Measurements from ENCODE around the gene SMAD9.

The SMAD9 gene

DNA sequence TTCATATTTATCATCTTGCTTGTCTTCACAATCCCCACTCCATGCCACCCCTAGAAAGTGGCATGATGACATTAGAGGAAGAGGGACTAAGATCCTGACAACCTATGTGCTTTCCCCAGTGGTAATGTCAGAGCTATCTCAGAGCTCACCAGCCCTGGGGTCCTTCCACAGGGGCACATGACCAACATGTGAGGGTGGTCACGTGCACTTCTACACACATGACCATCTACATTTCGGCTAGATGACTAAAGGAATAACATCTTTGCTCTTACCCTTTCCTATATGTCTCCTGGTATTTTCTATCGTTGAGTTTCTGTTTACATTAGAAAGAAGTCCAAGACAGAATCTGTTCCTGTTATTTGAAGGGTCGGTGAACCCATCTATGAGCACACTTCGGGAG is 54.8 kb downstream of the SMAD9 start:
- no peak for DNase-seq (ENCODE audit: low spot score)

DNA sequence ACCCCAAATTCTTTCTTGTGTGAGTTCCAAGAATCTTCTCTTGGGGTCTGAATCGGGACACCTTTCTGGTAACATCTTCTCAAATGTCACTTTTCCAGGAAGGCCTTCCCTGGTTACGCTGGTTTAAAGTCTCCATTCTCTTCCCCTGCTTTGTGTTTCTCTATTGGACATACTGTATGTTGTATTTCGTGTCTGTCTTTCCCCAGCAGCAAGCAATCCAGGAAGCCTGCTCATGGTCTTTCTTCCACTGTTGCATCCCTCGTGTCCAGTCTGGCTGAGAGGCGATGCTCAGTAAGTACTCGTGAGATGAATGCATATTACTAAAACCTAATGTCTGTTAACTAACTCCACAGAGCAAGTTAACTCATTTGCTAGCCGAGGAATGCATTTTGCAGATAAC is 57.3 kb downstream of the SMAD9 start:
- no peak for DNase-seq (ENCODE audit: low spot score)

DNA sequence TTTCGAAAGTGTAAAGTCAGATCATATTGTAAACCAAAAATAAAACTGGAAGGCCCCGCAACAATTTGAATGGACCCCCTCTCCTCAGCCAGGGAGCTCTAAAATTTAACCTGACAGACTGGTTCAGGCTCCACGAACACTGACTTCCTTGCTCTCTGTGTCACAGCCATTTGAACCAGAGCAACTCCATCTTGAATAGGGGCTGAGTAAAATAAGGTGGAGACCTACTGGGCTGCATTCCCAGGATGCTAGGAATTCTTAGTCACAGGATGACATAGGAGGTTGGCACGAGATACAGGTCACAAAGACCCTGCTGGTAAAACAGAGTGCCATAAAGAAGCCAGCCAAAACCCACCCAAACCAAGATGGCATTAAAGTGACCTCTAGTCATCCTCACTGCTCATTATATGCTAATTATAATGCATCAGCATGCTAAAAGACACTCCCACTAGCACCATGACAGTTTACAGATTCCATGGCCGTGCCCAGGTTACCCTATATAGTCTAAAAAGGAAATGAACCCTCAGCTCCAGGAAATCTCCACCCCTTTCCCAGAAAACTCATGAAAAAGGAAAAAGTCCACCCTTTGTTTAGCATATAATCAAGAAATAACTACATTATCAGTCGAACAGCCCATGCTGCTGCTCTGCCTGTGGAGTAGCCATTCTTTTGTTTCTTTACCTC is 57.9 kb downstream of the SMAD9 start:
- no peak for DNase-seq (ENCODE audit: low spot score)

DNA sequence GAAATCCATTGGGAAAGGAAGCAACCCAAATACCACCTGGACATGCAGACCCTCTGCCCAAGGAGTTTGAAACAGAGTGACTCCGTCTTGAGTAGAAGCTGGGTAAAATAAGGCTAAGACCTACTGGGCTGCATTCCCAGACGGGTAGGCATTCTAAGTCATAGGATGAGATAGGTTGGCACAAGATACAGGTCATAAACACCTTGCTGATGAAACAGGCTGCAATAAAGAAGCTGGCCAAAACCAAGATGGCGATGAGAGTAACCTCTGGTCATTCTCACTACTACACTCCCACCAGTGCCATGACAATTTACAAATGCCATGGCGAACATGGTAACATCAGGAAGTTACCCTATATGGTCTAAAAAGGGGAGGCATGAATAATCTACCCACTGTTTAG is 60.8 kb downstream of the SMAD9 start:
- peak; percentile 15 for DNase-seq (ENCODE audit: low spot score)

DNA sequence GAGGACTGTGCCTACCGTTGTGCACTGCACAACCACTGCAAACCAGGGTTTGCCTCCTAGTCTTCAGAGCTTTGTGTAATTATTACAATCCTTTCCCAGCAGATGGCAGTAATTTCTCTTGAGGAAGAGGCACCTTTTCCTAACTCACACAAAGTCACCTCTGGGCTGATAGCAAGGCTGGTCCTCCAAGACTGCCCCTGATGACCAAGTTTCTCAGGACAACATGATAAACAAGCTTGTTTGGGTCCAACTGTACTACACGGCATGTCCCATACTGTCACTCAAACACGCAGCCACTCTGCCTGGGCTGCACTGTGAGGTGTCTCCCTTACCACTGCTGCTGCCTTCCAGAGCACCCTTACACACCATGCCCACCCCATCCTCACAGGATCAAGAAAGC is 61.7 kb downstream of the SMAD9 start:
- peak; percentile 48 for DNase-seq (ENCODE audit: low spot score)

DNA sequence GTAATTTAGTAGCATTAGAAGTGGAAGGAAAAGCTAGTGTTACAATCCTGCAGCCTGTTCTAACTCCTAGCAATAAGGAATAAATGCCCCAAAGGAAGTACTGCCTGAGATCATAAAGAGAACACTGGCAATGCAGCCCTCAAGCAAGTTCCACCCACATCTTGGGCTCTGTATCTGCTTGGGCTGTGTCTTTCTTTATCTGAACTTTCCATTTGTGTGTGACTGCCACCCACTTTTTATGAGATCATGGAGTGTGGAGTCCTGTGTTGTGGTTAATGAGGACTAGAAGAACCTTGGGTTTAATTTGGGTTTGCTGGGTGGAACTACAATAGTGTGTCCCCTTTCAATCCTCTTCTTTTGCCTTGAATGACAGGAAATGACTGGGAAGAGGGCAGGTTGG is 62.8 kb downstream of the SMAD9 start:
- no peak for DNase-seq (ENCODE audit: low spot score)

DNA sequence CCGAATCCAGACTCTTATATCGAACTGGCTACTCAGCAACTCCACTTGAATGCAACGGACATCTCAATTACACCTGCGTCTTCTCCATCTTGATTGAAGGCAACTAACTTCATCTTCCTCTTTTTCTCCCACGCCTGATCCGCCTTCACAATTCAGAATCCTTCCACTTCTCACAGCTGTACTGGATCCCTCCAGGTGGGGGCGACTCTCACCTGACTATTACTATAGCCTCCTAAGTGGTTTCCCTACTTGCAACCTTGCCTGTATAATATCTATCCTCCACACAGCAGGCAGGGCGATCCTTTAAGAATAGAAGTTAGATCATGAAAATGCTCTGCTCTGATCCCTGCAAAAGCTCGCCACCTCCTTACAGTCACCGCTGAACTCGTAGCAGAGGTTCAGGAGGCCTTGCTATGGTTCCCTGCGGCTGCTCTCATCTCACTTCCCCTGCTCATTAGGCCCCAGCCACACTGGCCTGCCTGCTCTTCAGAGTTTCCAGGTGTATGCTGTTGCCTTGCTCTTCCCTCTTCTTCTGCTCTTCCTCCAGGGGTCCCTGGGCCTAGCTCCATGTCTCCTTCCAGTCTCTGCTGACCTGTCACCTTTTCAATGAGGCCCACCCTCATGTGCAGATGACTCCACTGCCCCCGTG is 69.1 kb downstream of the SMAD9 start:
- DNase-seq (ENCODE audit: low spot score), result no peak

DNA sequence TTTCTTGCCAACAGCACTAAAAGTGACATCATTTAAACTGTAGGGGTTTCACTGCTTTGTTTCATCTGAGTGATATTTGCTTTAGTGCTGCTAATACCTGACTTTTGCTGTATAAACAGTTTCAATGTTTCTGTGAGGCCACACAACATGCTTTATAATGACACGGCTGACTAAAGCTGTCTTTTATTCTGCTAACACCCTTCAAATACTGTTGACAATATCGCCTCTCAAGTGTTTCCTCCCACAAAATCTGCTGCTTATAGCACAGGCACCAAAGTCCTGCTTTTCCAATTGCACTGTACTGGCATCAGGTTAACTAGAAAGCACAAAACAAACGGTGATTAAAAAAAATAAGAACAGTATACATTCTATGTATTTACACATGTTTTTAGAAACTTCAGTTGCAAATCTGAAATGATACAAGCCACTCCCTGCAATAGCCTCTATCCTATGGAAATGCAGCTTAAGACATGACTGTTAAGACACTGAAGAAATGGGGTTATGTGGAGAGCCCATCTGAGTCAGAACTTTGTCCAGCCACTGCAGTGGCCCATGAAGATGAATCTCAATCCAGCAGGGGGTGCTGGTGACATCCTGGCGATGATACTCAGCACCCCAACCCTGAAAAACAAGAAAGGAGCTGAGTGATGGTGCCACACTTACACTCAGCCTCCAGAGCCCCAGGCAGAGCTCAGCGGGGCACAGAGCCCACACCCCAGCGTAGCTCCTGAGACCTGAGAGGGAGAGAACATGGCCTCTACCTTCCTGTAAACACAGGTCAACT is 71.6 kb downstream of the SMAD9 start:
- DNase-seq (ENCODE audit: low spot score), result no peak

DNA sequence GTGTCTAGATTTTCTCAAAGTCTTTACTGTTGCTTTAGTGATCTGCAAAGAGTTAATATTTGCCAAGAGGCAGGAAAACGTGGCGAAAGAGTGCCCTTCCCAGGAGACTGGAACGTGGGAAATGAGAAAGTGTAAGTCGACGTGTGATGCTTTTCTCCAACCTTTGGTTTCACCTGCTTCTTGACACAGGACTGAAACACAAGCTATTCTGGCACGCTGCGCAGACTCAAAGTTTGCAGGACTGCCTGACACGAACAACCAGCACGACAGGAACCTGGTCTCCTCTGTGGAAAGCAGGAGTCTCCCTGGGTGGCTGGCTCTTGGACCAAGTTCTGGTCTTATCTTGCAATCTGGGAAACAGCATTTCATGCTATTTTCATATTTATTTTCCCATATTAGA is 72.4 kb downstream of the SMAD9 start:
- DNase-seq (ENCODE audit: low spot score), result no peak

DNA sequence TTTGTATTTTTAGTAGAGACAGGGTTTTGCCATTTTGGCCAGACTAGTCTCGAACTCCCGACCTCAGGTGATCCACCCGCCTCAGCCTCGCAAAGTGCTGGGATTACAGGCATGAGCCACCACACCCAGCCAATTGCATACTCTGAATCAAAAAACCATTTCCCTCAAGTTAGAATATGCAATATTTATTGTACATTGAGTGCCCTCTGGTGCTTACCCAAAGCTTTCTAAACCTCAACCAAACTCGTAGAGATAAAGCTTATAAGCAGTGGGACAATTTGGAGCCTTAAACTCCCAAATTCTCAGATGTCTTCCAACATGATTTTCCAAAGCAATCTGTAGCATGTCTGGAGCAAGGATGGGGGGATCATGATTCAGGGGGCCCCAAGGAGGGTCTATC is 78.6 kb downstream of the SMAD9 start:
- no peak for DNase-seq (ENCODE audit: low spot score)

DNA sequence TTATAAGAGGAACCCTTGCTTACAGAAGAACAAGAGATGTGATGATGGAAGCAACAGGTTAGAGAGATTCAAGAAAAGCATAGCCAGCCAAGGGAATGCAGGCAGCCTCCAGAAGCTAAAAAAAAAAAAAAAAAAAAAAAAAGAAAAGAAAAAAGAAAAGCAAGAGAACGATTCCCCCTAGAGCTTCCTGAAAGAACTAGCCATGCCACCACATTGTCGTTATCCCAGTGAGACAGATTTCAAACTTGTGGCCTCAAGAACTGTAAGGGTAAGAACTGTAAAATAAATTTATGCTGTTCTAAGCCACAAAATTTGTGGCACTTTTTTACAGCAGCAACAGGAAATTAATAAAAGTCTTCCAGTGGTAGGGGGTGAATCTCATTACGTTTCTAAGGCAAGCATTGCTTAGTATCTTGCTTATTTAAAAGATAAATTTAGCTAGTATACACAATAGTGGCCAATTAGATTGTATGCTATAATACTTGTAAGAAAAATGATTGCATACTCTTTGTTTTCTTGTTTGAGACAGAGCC is 79.3 kb downstream of the SMAD9 start:
- no peak for DNase-seq (ENCODE audit: low spot score)

DNA sequence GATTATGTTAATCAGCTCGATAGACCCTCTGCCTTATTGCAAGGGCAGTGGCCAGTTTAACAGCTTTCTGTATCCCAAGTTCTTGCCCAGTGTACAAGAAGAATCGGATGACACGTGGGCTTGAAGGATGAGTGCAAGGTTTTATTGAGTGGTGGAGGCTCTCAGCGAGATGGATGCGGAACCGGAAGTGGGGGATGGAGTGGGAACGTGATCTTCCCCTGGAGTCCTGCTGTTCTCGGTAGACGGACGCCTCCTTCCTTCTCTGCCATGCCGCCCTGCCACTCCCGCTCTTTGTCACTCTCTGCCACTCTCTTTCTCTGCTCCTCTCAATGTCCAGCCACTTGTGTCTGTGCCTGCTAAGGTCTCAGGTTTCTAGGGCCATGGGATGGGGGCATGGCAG is 80.1 kb downstream of the SMAD9 start:
- DNase-seq (ENCODE audit: low spot score), result no peak

DNA sequence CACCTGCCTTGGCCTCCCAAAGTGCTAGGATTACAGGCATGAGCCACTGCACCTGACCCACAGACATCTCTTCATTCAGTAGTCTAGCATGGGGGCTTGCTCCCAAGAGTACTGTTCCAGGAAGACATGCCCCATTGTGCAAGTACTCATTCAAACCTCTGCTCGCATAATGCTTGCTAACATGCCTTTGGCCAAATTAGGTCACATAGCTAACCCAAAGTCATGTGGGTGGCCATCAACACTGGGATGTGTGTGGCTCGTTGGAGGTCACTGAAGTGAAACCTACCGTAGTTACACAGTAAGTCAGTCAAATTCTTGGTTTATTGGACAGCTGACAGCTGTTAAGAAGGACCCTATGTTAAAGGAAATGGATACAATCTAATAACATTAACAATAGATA is 80.8 kb downstream of the SMAD9 start:
- DNase-seq (ENCODE audit: low spot score), result no peak

DNA sequence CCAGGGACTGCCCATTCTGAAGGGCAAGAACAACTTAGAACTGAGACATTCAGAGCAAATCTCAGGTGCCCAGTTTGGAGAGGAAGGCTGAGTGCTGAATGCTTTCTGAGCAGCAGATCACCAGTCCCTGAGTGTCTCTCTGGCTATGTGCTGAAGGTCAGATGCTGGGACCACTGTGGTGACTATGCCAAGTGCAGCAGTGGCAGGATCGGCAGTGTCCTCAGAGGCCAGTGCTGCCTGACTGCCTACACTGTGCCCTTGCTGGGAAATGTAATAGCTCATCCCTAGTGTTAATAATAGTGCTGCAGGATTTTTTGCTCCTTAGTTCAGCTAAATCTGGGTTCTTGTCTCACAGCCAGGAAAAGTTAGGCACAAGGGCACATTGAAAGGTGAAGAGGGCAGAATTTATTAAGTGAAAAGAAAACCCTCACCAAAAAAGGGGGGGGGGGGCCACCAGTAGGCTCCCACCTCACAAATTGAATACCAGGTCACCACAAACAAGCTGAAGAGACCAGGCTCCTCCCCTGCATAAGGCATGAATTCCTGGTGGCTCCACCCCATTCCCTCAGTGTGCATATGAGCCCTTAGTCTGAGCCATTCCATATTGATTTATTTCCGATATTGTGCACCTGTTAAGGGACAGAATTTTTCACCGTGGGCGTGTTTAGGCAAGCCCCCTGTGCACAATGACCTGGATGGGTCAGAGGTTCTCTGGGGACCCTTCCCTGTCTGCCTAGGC is 82.5 kb downstream of the SMAD9 start:
- DNase-seq (ENCODE audit: low spot score), result no peak

DNA sequence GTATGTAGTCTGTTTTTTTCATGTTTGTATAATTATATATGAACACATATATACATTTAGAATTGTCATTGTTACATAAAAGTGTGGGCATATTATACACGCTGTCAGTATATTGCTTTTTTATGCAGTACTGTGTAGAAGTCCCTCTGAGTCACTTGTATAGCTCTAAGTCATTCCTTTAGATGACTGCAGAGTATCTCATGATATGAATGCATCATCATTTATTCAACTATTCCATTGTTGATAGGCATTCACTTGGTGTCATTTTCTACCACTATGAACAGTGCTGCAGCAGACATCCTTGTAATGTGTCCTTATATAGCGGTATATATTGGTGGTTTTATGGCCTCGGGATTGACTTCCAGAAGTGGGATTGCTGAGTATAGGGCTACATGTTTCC is 85.7 kb downstream of the SMAD9 start:
- no peak for DNase-seq (ENCODE audit: low spot score)

DNA sequence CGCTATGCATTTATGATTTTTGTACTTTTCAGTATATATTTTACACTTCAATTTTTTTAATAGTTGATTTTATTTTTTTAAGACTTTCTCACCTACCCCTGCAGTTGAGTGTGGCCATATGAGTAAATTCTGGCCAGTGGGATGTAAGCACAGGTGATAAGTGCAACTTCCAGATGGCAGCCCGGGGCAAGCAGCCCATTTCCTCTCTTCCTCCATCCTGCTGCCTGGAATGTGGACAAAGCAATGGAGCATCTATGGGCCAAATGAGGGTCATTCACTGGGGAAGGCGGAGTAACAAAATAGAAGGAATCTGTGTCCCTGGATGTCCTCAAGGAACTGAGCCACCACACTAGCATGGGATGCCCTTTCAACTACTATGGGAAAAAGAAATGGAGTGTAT is 88.7 kb downstream of the SMAD9 start:
- DNase-seq (ENCODE audit: low spot score), result no peak

DNA sequence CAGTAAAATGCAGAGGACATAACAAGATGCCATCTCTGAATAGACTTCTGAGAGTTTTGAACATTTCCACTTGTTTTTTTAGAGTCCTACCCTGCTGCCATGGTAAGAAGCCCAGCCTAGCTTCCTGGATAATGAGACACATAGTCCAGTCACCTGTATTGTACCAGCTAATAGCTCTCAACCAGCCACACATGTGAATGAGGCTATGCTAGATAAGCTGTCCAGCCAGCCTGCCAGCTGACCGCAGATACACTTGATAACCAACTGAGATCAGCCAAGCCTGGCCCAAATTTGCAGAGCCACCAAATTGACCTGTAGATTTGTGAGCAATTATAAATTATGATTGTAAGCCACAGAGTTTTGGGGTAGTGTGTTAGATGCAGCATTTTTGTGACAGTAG is 90.3 kb downstream of the SMAD9 start:
- DNase-seq (ENCODE audit: low spot score), result no peak

DNA sequence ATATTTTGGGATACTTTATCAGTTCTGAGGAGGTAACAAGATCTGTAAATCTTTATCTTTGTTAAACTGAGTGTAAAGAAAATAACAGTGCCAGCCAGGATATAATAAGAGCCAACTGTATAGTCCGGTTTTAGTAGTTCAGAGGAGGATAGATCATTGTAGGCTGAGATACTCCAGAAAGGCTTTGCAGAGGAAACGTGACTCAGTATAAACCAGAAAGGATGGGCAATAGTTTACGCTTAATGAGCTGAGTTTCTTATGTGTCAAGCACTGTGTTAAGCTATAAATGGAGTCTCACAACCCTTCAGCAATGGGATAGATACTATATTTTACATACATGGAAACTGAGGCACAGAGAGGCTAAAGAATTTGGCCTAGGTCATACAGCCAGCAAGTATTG is 97.3 kb downstream of the SMAD9 start:
- DNase-seq (ENCODE audit: low spot score), result no peak

DNA sequence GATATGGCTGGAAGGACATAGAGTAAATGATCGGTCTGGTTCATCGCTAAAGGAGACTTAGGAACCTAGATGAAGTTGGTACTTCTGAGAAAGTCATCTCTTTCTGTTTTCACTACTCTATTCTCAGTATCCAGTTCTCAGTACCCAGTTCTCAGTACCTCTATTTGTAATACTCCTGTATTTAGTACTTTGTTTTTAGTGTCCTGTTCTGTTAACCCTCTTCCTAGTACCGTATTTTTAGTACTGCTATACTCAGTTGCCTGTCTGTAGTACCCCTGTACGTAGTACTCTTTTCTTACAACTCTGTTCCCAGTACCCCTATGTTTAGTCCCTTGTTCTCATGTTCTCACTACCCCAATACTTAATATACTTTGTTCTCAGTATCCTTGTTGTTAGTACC is 99.8 kb downstream of the SMAD9 start:
- no peak for DNase-seq (ENCODE audit: low spot score)

DNA sequence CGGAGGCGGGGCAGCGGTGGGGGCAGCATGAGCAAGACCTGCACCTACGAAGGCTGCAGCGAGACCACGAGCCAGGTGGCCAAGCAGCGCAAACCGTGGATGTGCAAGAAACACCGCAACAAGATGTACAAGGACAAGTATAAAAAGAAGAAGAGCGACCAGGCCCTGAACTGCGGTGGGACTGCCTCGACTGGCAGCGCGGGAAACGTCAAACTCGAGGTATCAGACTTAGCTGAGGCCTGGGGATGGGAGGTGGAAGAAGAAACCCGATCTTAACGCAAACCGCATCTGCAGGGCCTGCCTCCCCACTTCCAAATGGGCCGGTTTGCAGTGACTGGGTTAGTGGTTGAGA is 100.3 kb downstream of the SMAD9 start:
- DNase-seq (ENCODE audit: low spot score), result no peak

DNA sequence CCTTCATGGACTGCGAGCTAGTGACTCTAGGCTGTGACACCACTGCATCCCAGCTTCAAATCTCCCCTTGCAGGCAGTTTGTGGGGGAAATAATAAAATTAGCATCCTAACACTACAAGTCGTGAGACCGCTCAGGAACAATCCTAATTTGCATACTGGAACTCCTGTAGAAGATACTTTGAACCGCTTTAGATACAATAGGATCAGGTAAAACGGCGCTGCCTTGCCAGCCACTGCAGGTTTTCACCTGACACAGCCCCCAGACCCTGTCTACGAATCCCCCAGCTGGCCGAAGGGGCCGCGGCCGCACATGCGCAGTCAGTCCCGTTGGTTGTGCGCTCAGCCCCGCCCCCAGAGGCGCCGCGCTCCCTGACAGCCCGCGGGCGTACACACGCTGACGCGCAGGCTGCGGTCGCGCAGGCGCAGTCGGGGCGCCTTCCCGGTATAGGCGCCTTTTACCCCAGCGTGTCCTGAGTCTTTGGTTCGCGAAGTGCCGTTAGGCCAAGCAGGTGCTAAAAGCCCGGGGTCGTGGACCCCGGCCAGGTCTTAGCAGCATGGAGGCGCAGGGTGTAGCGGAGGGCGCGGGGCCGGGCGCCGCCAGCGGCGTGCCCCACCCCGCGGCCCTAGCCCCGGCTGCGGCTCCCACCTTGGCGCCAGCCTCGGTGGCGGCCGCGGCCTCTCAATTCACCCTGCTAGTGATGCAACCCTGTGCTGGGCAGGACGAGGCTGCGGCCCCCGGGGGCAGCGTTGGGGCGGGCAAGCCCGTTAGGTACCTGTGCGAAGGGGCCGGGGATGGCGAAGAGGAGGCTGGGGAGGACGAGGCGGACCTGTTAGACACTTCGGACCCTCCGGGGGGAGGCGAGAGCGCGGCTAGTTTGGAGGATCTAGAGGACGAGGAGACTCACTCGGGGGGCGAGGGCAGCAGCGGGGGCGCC is 101.0 kb downstream of the SMAD9 start, which contains the start of gene RFXAP:
Gene RFXAP, plus strand, starts transcription at position 419 of the 935 bp plus-strand sequence. Its CDS starts 136 bp downstream, at position 555.
- DNase-seq (ENCODE audit: low spot score), result peak; percentile 90

All from LoVo (cell line).